Fibroblast of peridontal ligament (primary cell): ENCODE results near the gene LRIG3.

ENCODE experiments used
- DNase-seq: peaks from one replicate; pipeline ENCODE4 v3.0.0-alpha.2; 2010; ENCODE audit errors: extremely low read depth

Gene LRIG3

DNA sequence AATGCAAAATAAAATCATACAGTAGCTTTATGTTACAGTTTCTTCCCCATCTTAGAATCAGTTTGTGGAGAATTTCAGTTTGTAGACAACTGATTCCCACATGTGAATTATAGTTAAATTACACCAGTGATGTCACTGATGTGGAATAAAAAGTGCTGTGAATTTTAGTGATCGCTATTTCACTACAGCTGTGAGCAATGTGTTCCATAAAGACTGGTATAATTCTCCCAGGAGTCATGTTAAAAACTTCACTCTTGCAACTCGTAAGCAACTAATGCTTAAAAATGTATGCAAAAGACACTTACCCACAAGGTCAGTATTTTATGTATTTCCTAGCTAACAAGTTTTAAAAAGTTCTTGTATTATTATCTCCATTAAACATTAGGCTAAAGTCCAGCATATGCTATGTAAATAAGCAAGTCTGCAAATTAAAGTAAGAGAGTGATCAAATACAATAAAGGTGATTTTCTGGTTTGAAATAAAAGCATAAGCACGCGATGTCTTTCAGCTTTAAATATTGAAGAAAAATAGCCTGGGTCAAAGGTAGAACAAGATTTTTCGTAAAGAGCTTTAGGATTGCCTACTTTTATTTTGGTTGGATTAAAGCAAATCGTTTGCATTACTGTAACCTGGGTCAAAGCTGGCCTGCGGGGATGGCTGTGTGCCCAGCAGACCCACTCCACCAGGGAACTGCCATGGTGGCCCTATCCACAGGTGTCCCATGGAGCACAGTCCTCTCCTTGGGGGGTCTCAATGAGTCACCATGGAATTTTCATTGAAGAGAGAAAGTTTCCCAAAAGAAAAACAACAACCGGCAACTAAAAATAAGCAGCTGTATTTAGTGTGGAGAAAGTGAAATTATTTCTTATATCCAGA, 12.7 kb upstream of the LRIG3 start:
- no peak for DNase-seq

GRCh38 chr12:58931518-58931917, 11.2 kb upstream of the LRIG3 start:
- DNase-seq: no peak

DNA sequence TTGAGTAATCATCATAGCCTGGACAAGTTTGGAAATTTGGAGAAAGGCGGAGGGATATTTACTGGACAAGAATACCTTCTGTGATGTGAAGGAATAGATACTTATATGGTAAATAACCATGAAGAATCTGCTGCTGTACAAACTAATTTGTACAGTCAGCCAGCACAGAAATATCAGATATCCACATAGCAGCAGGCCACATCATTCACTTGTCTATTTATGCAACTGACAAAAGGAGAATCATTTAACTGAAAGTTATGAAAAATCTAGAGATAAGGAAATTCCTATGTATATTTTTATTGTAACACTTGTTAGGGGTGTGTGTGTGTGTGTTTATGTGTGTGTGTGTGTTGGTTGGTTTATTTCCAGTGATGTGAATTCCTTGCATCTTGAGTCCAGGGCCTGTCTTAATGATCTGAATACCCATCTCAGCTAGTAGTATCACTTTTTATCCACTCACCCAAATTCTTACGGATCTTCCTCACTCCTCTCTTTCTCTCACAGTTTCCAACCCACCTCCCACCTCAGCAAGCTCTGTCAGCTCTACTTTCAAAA, 10.5 kb upstream of the LRIG3 start:
- DNase-seq: no peak

- DNase-seq: no peak
These were observed 6.8 kb upstream of the LRIG3 start for GRCh38 chr12:58927120-58927519.

GRCh38 chr12:58926586-58926985, 6.3 kb upstream of the LRIG3 start:
- no peak for DNase-seq

DNA sequence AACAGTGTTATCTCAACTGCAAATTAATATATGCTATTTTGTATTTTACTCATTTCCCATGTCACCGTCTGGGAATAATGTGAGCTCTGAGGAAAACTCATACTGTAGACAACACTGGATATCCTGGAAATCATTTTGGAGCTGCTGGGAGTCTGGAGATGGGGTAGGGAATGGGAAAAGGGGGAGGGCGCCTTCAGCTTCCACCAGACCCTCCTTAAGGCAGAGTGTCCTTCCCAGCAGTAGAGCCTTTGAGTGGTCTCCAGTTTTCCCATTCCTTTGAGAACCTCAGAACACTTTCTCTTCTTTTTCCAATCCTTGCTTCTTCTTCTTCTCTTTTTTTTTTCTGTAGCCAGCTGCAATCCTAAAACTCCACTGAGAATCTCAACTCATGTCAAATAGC, 5.4 kb upstream of the LRIG3 start:
- no peak for DNase-seq

- DNase-seq: no peak
These were observed 4.9 kb upstream of the LRIG3 start for GRCh38 chr12:58925111-58925611.

- no peak for DNase-seq
These were observed 4.3 kb upstream of the LRIG3 start for GRCh38 chr12:58924652-58925051.

- DNase-seq: no peak
These were observed 3.5 kb upstream of the LRIG3 start for GRCh38 chr12:58923781-58924180.

DNA sequence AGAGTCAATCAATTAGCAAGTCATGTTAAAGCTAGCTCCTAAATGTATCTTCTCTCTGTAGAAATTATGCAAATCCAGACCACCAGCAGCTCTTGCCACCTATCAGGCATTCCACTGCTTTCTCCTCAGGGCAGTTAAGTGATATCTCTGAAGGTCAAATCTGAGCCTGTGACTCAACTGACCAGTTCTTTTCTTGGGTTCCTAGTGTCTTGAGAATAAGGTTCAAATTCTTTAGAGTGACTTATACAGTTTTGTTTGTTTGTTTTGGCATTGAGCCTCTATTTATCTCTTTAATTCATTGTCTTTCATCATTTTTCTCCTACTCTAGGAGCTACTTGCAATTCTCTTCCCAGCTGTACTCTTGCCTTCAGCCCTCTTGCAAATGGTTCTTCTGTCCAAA, 2.5 kb upstream of the LRIG3 start:
- DNase-seq: peak; percentile 55

DNA sequence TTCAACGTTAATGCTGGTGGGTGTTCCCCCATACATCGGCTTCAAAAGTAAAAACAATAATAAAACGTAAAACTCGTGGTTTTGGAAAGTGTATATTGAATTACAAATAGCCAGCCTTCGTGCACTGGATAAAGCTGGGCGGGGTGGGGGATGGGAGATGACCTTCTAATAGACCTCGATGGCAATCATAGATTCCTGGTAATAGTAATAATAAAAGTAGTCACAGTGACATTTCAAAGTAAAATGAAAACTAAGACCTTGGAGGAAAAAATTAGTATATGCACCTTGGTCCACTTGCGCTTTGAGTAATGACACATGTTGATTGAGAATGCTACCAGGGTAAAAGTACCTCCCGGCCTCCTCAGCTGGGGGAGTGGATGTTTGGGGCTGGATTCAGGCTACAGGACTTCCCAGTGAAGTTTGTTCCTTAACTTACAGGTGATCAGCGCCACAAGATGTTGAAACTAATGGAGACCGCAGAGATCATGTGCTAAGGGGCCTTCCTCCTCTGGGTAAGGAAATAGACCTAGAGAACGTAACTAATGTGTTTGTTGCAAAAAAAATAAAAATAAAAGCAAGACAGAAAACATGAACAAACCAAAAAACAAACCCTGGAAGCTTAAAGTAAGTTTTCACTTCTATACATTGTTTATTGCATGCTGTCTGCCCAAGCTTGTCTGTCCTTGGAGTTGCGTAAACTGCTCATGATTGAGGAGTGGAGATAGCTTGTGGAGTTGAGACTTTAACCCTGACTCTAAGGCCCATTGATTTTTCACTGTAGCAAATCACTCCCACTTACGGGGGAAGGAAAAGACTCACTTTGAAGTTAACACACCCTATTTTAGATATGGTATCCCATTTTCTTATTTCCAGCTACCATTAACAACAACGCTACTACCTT, 907 bp upstream of the LRIG3 start:
- no peak for DNase-seq

DNA sequence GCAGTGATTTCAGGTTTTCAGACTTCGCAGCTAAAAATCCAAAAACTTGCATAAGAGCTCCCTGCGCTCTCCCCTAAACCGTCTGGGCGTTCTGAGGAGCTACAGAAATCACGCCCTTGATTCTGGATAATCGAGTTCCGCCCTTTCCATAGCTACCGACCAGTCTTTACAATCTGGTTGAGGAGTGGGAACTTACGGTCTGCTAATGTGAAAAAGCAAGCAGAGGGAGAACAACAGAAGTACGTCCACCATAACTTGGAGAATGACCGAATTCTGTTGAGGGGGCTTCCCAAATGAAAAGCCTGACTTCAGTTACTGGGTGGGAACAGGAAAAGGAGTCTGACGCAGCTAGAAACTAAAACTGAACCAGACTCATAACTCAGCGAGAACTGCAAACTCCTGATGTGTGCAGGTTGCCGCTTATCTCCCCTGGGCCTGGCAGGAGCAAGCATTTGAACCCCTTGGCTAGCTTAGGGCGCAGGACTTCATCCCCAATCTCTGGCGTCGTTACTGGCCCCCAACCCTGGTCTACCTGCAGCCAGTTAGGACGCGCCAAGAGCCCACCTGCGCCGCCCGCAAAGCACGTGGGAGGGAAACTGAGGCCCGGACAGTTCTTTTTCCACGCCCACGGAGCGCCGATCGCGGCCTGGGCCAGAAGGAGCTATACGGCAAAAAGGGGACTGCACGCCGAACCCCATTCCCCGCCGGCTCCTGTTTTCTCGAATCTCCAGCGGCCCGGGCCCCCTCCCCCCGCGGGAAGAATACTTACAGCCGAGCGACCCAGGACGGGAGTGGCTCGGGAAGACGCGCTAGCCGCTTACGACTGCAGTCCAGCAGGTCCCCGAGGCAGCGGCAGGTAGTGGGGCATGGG, 838 bp downstream of the LRIG3 start:
- DNase-seq: peak; percentile 55

DNA sequence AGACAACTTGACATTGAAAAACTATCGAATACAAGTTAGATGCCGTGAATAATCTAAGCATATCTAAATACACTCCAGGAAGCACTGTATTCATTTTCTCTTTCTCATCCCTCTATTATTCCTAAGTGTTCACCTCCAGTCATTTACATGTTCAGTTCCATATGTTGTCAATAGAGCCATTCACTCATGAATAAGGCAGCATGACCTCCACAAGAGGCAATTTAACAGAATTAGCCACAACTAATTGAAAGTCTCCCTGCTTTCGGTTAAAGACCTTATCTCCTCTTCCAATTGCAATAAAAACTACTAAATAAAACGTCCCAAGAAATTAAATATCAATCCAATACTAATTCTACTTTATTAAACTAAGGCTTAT, 1.8 kb downstream of the LRIG3 start:
- peak; percentile 39 for DNase-seq

DNA sequence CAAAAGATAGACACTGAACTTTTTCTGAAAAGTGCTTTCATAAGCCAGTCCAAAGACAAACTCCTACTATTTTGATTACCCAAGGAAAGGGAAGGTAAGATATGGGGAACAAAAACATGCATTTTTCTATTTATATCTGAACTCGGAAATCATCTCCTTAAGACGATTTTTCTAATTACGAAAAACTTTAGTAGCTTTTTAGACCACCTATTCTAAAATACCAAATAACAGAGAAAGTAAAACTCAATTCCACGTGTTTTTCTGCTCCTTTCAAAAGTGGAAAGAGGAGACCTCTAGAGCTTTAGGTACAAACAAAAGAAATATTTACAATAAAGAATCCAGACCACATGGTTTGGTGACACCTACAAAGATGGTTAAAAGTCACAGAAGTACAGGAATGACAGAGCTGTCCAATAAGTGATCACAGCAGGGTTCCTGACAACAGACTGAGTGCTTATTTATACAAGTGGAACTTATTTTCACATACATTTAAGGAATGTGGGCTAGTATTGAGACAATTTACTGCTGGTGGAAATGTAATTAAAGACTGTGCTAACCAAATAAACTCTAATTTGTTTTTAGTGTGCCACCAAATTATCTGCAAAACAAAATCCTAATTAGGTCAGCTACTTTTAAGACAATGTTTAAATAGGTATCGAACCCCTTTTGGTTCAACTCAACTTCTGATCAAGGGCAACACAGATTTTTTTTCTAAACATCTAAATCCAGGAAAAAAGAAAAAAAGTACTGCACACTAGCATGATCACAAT, 2.4 kb downstream of the LRIG3 start:
- peak; percentile 40 for DNase-seq

DNA sequence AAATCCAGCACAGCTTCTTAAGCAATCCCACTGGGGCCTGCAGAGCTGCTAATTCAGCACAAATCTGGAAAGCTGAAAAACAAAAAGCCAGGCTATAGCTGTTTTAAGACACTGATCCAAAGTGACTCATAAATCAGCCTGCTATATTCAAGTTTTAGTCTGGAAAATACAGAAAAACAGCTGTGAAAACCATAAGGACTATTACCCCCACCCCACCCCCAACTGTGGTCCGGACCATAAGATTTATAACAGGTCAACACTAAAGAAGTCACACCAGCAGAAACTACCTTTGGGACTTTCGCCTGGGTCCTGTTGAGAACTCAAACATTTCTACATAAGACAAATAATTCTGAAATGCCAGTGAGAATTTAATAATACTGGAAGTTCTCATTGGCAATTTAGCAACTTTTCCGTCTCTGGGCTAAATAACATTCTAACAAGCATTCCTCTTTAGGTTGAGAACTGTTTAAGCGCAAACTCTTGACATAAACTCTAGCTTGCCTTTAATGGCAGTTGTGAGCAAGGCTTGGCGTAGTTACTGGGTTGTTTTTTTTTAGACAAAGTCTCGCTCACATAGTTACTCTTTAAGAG, 3.3 kb downstream of the LRIG3 start:
- peak; percentile 94 for DNase-seq

DNA sequence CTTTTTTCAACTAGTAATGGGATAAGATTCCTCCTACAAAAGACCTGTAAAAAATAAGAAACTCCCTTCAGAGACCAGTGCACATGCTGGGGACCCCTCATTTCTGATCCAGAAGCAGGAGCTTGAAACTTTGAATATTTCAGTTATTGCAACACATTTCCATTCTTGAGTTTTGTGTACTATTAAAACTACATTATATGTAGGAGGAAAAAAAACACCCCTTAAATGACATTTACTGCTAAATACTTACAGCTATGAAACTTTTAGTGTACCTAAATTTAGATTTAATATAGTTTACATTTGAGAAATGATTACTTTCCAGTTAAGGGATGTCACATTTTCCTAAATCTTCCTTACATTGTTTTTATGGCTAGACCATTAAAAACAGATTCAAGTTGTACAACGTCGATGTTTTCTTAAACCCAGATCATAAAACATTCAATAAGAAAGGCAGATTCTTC, 4.1 kb downstream of the LRIG3 start:
- no peak for DNase-seq

DNA sequence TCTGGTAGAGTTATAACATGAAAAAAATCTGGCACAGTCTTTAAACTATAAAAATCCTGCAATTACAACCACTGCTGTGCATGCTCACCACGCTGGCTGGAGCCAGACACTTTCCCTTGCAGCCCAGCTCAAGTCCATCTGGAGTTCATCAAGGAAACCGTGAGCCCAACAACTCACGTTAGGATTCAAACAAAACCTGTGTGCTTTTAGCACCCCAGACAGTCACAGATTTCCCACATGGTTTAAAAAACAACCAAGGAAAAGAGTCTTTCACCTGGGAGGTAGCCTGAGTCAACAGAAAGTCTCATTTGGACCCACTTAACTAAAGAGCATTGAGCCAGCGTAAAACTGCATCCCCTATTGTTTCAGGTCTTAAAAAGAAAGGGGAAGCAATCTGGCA, 4.7 kb downstream of the LRIG3 start:
- peak; percentile 89 for DNase-seq

- no peak for DNase-seq
These were observed 5.3 kb downstream of the LRIG3 start for GRCh38 chr12:58915037-58915436.

DNA sequence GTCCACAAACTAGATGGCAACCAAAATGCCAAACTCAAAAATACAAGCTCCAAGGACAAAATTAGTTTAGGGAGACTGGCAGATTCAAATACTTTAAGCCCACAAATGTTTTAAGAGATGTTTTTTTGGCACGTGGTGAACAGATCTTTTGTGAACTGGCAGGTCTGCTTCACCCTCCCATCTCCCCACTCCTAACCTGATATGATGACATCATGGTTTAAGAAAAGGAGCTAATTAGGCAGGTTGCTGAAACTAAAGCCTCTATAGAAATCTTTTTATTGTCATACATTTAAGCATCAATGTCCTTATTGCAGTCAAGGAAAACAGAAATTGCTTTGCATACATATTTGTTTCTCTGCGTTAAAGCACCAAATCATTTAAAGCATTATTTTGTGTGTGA, 5.8 kb downstream of the LRIG3 start:
- no peak for DNase-seq

GRCh38 chr12:58907391-58907790, 12.9 kb downstream of the LRIG3 start:
- peak; percentile 75 for DNase-seq
